AG04449 (cell line): ENCODE data around the gene MYH1.

Source experiments
- CTCF ChIA-PET: fragments of 350-600 bp; formaldehyde crosslinking; extraction: SDS; loops from one replicate; lab custom pipeline; 2021; ENCODE audit warnings: antibody characterized with exemption; lab: Yijun Ruan, JAX
- POLR2A ChIA-PET: fragments of 400-600, 350-600 bp; formaldehyde crosslinking; extraction: SDS; loops from one replicate; lab custom pipeline; 2020; ENCODE audit warnings: antibody characterized with exemption, inconsistent platforms; lab: Yijun Ruan, JAX
- DNase-seq: peaks from one replicate; pipeline ENCODE4 v3.0.0-alpha.2; 2010; ENCODE audit warnings: low read depth, low spot score
- H3K4me3 ChIP-seq: 2 replicates; pipeline ENCODE4 v1.5.1; 2011; ENCODE audit warnings: low read depth, mild to moderate bottlenecking, control low read depth, low read length
- CTCF ChIP-seq: IDR thresholded peaks from one replicate; pipeline ENCODE4 v1.5.1; 2011; ENCODE audit warnings: mild to moderate bottlenecking, moderate library complexity, low read length, control low read depth, inconsistent platforms; ENCODE audit not compliant: insufficient read depth; ENCODE audit errors: missing control alignments

MYH1 gene

GRCh38 chr17:10523064-10523463, 4.7 kb upstream of the MYH1 start:
- TF ChIP-seq CTCF: no peak
- ChIA-PET CTCF (no interaction called here), POLR2A (no interaction called here)
- DNase-seq: no peak
- no peak overlapping the region for H3K4me3 ChIP-seq

- no peak for DNase-seq
- ChIA-PET CTCF (no interaction called here), POLR2A (no interaction called here)
- no peak overlapping the region for H3K4me3 ChIP-seq
- no peak for TF ChIP-seq CTCF
Measured at GRCh38 chr17:10521949-10522348, 3.6 kb upstream of the MYH1 start.

DNA sequence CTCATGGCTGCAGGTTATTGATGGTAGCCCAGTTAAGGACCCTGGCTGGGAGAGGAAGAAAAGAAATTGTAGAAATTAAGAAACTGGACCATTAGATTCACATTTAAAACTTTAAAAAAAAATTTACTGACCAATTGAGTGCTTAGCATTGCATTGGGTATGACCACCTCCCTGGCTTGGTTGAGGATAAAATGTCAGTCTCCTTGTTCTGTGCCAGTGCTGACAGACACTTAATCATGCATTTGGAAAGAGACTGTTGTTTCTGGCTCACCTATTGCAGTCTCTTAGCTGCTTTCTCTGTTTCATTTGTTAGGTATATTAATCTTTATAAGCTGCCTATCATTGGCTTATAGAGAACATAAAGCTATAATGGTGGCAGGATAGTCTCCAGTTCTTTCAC, 1.7 kb downstream of the MYH1 start:
- no peak for TF ChIP-seq CTCF
- CTCF ChIA-PET: no interaction called here
- H3K4me3 ChIP-seq: no peak overlapping the region
- POLR2A ChIA-PET: no interaction called here
- no peak for DNase-seq

- TF ChIP-seq CTCF: no peak
- H3K4me3 ChIP-seq: no peak overlapping the region
- DNase-seq: no peak
- POLR2A ChIA-PET: no interaction called here
- CTCF ChIA-PET: no interaction called here
Measured at GRCh38 chr17:10516065-10516464, 2.3 kb downstream of the MYH1 start.

GRCh38 chr17:10513299-10514067, 4.9 kb downstream of the MYH1 start:
- no peak for DNase-seq
- no peak for TF ChIP-seq CTCF
- ChIA-PET CTCF (interaction anchor here (1.4 kb wide), 1 partner anchor 14 kb away, joined by 3 read pairs; no protein-coding TSS in a partner anchor), POLR2A (no interaction called here)
- no peak overlapping the region for H3K4me3 ChIP-seq

DNA sequence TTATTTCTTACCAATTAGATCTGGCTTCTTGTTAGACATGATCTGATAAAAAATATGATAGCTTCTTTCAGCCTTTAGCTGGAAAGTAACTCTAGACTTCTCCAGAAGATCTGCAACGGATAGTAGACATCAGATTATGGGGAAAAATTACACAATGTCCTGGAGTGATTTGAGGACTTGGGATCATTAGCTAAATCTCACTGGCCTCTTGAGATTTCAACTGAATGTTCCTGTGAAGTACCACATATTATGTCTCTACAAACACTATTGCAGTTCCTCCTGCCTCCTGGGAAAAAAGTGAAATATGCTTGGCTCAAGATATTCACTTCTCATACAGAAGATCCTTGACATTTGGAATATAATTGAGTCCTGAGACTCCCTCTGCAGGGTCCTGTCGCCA, 5.5 kb downstream of the MYH1 start:
- POLR2A ChIA-PET: no interaction called here
- DNase-seq: no peak
- TF ChIP-seq CTCF: no peak
- CTCF ChIA-PET: interaction anchor here (1.4 kb wide), 1 partner anchor 14 kb away, joined by 3 read pairs; no protein-coding TSS in a partner anchor
- H3K4me3 ChIP-seq: no peak overlapping the region
